ENCODE measurements around the gene SPOUT1. TPM values are rescaled to one million over a fixed set of nuclear protein-coding genes. Genes with fewer than 3 reads are reported as not detected.

Gene SPOUT1
- total RNA-seq, 1 donor from 2014 or later, result 14.0 TPM

GRCh38 chr9:128773049-128773448 is 56.5 kb downstream of the SPOUT1 start:
- no peak for TF ChIP-seq CTCF (IDR thresholded peaks at IDR 0.05; ENCODE audit: insufficient read depth, low read length, severe bottlenecking)
- FAIRE-seq (no peak), DNase-seq (ENCODE audit: low read depth) (no peak)
- Histone ChIP-seq H3K36me3 (ENCODE audit: control insufficient read depth, insufficient read depth, low read length) (no peaks in the 10 kb centered on the region), H3K4me3 (ENCODE audit: low read depth, low read length) (no peak overlapping the region), H3K27me3 (ENCODE audit: control insufficient read depth, insufficient read depth, low read length) (no peaks in the 10 kb centered on the region)

GRCh38 chr9:128771745-128772519 is 57.7 kb downstream of the SPOUT1 start, which contains the start of gene ZER1:
ZER1 (minus strand) TSS chr9:128771927; CDS start chr9:128755565, 16,362 bp downstream.
- DNase-seq (ENCODE audit: low read depth) (peak; percentile 57), FAIRE-seq (no peak)
- TF ChIP-seq CTCF (IDR thresholded peaks at IDR 0.05; ENCODE audit: insufficient read depth, low read length, severe bottlenecking), result no peak

GRCh38 chr9:128771094-128771721 is 58.4 kb downstream of the SPOUT1 start:
- peak overlapping the region; percentile 89 for H3K4me3 ChIP-seq (ENCODE audit: low read depth, low read length)
- H3K27me3 ChIP-seq (ENCODE audit: control insufficient read depth, insufficient read depth, low read length), result no peaks in the 10 kb centered on the region
- DNase-seq (ENCODE audit: low read depth) (peak; percentile 33), FAIRE-seq (no peak)
- TF ChIP-seq CTCF (IDR thresholded peaks at IDR 0.05; ENCODE audit: insufficient read depth, low read length, severe bottlenecking), result no peak
- H3K36me3 ChIP-seq (ENCODE audit: control insufficient read depth, insufficient read depth, low read length), result no peaks in the 10 kb centered on the region

More at GRCh38 chr9:128771745-128772519, 57.7 kb downstream of the SPOUT1 start, which contains the start of gene ZER1:
- no peaks in the 10 kb centered on the region for H3K27me3 ChIP-seq (ENCODE audit: control insufficient read depth, insufficient read depth, low read length)
- H3K36me3 ChIP-seq (ENCODE audit: control insufficient read depth, insufficient read depth, low read length), result no peaks in the 10 kb centered on the region
- peak within 1 kb of the TSS; percentile 89 for H3K4me3 ChIP-seq (ENCODE audit: low read depth, low read length)

GRCh38 chr9:128770286-128771030 is 59.1 kb downstream of the SPOUT1 start:
- FAIRE-seq (no peak), DNase-seq (ENCODE audit: low read depth) (no peak)
- H3K36me3 ChIP-seq (ENCODE audit: control insufficient read depth, insufficient read depth, low read length), result no peaks in the 10 kb centered on the region
- no peaks in the 10 kb centered on the region for H3K27me3 ChIP-seq (ENCODE audit: control insufficient read depth, insufficient read depth, low read length)
- H3K4me3 ChIP-seq (ENCODE audit: low read depth, low read length), result peak overlapping the region; percentile 89
- TF ChIP-seq CTCF (IDR thresholded peaks at IDR 0.05; ENCODE audit: insufficient read depth, low read length, severe bottlenecking), result no peak

Other genes with a start within 250 kb of the SPOUT1 start
- gene DYNC2I2, start 172.9 kb downstream of the SPOUT1 start, total RNA-seq, result 27.4 and 33.7 TPM in 2 replicates
- gene SET, start 140.6 kb downstream of the SPOUT1 start, total RNA-seq, result 717 and 775 TPM in 2 replicates
- 1.5 and 2.1 TPM in 2 replicates for gene PKN3, start 127.3 kb downstream of the SPOUT1 start, total RNA-seq
- gene ZDHHC12, start 105.7 kb downstream of the SPOUT1 start, total RNA-seq, result 27.4 and 46.0 TPM in 2 replicates
- gene ZER1, start 57.9 kb downstream of the SPOUT1 start, total RNA-seq, result 8.7 and 14.2 TPM in 2 replicates
- gene TBC1D13, start 42.5 kb downstream of the SPOUT1 start, total RNA-seq, result 11.8 and 12.6 TPM in 2 replicates
- 36.6 and 54.0 TPM in 2 replicates for gene ENDOG, start 11.3 kb downstream of the SPOUT1 start, total RNA-seq
- gene KYAT1, start 52.2 kb upstream of the SPOUT1 start, total RNA-seq, result 9.0 and 9.5 TPM in 2 replicates
- gene LRRC8A, start 52.3 kb upstream of the SPOUT1 start, total RNA-seq, result 259 and 329 TPM in 2 replicates
- gene PHYHD1, start 91.2 kb upstream of the SPOUT1 start, total RNA-seq, result 1.1 and 3.8 TPM in 2 replicates
- gene DOLK, start 117.8 kb upstream of the SPOUT1 start, total RNA-seq, result 22.6 and 24.6 TPM in 2 replicates
- 25.8 and 38.5 TPM in 2 replicates for gene NUP188, start 117.9 kb upstream of the SPOUT1 start, total RNA-seq
- gene SH3GLB2, start 198.5 kb upstream of the SPOUT1 start, total RNA-seq, result 50.5 and 98.1 TPM in 2 replicates
- 12.6 and 25.0 TPM in 2 replicates for gene MIGA2, start 206.8 kb upstream of the SPOUT1 start, total RNA-seq